HEK293 (cell line): ENCODE results near the gene CCDC88C.
A peak's percentile ranks its signal among the peaks of the same experiment; 100 is the strongest.

ENCODE experiments used
- CTCF ChIA-PET: fragments of 350-600 bp; formaldehyde crosslinking; extraction: SDS; loops from one replicate; lab custom pipeline; 2021; ENCODE audit warnings: antibody characterized with exemption; lab: Yijun Ruan, JAX
- POLR2A ChIA-PET: fragments of 300-600 bp; formaldehyde crosslinking; extraction: SDS; loops from one replicate; lab custom pipeline; 2020; ENCODE audit warnings: antibody characterized with exemption, inconsistent platforms; lab: Yijun Ruan, JAX
- H3K27ac ChIP-seq: fragments of 200-500 bp; sonication (Bioruptor generic); 2 replicates; pipeline ENCODE4 v1.5.1; 2014; ENCODE audit warnings: low read depth, low read length, control low read depth, inconsistent platforms; ENCODE audit errors: extremely low read depth
- H3K36me3 ChIP-seq, 2 experiments: fragments of 200-500 bp in 1 of 2; sonication (Bioruptor generic) in 1 of 2; 1 replicate in 1 of 2; 2 replicates in 1 of 2; pipeline ENCODE4 v1.5.1; 2014 to 2017; ENCODE audit warnings: inconsistent platforms in 2 of 2, low read length in 2 of 2; ENCODE audit not compliant: control insufficient read depth in 2 of 2, insufficient read depth in 1 of 2
- H3K4me1 ChIP-seq: fragments of 200-500 bp; sonication (Bioruptor generic); 2 replicates; pipeline ENCODE4 v1.5.1; 2014; ENCODE audit warnings: mild to moderate bottlenecking, low read length, inconsistent platforms; ENCODE audit not compliant: control insufficient read depth, insufficient read depth
- H3K4me3 ChIP-seq: 2 replicates; pipeline ENCODE4 v1.5.1; 2011; ENCODE audit warnings: low read depth, mild to moderate bottlenecking, control low read depth, low read length, moderate library complexity
- H3K9me3 ChIP-seq: fragments of 200-500 bp; sonication (Bioruptor generic); 2 replicates; pipeline ENCODE4 v1.5.1; 2014; ENCODE audit warnings: low read depth, low read length, inconsistent platforms; ENCODE audit not compliant: control insufficient read depth, insufficient read depth
- FEZF1 ChIP-seq: fragments of 450-650 bp; formaldehyde crosslinking; IDR thresholded peaks from 2 replicates; pipeline ENCODE4 v1.5.1; 2016; ENCODE audit warnings: missing biosample characterization, missing genetic modification characterization
- GLIS1 ChIP-seq: fragments of 450-650 bp; formaldehyde crosslinking; IDR thresholded peaks from 2 replicates; pipeline ENCODE4 v1.5.1; 2016; ENCODE audit warnings: missing biosample characterization, missing genetic modification characterization
- GLIS2 ChIP-seq: fragments of 450-650 bp; formaldehyde crosslinking; IDR thresholded peaks from 2 replicates; pipeline ENCODE4 v1.5.1; 2016; ENCODE audit warnings: missing biosample characterization, missing genetic modification characterization
- OSR2 ChIP-seq: fragments of 450-650 bp; formaldehyde crosslinking; IDR thresholded peaks from 2 replicates; pipeline ENCODE4 v1.5.1; 2016; ENCODE audit warnings: missing biosample characterization, missing genetic modification characterization
- PATZ1 ChIP-seq: fragments of 450-650 bp; formaldehyde crosslinking; IDR thresholded peaks from 2 replicates; pipeline ENCODE4 v1.5.1; 2016; ENCODE audit warnings: missing biosample characterization, missing genetic modification characterization
- RBAK ChIP-seq: fragments of 450-650 bp; formaldehyde crosslinking; IDR thresholded peaks from 2 replicates; pipeline ENCODE4 v1.5.1; 2016; ENCODE audit warnings: missing biosample characterization, missing genetic modification characterization
- SETDB1 ChIP-seq: IDR thresholded peaks from one replicate; pipeline ENCODE4 v1.6.1; 2017; ENCODE audit warnings: mild to moderate bottlenecking, low read length, moderate library complexity, mixed read lengths; ENCODE audit not compliant: insufficient read length
- ZBTB6 ChIP-seq: fragments of 450-650 bp; formaldehyde crosslinking; IDR thresholded peaks from 2 replicates; pipeline ENCODE4 v1.5.1; 2017; ENCODE audit warnings: missing biosample characterization, missing genetic modification characterization
- ZEB2 ChIP-seq: fragments of 450-650 bp; formaldehyde crosslinking; IDR thresholded peaks from 2 replicates; pipeline ENCODE4 v1.5.1; 2016; ENCODE audit warnings: missing biosample characterization, missing genetic modification characterization
- ZFHX2 ChIP-seq: fragments of 450-650 bp; formaldehyde crosslinking; conservative IDR thresholded peaks from 2 replicates; pipeline ENCODE4 v1.5.1; 2016; ENCODE audit warnings: missing biosample characterization, missing genetic modification characterization
- ZNF133 ChIP-seq: fragments of 450-650 bp; formaldehyde crosslinking; IDR thresholded peaks from 2 replicates; pipeline ENCODE4 v1.5.1; 2016; ENCODE audit warnings: missing biosample characterization, missing genetic modification characterization
- ZNF140 ChIP-seq: fragments of 450-650 bp; formaldehyde crosslinking; IDR thresholded peaks from 2 replicates; pipeline ENCODE4 v1.5.1; 2016; ENCODE audit warnings: missing biosample characterization, missing genetic modification characterization
- ZNF157 ChIP-seq: fragments of 450-650 bp; formaldehyde crosslinking; IDR thresholded peaks from 2 replicates; pipeline ENCODE4 v1.5.1; 2016; ENCODE audit warnings: missing biosample characterization, missing genetic modification characterization
- ZNF169 ChIP-seq: fragments of 450-650 bp; formaldehyde crosslinking; IDR thresholded peaks from 2 replicates; pipeline ENCODE4 v1.5.1; 2016; ENCODE audit warnings: missing biosample characterization, missing genetic modification characterization
- ZNF2 ChIP-seq: fragments of 450-650 bp; formaldehyde crosslinking; IDR thresholded peaks from 2 replicates; pipeline ENCODE4 v1.5.1; 2016; ENCODE audit warnings: missing biosample characterization, missing genetic modification characterization
- ZNF24 ChIP-seq: fragments of 450-650 bp; formaldehyde crosslinking; IDR thresholded peaks from 2 replicates; pipeline ENCODE4 v1.5.1; 2016; ENCODE audit warnings: missing biosample characterization, missing genetic modification characterization
- ZNF274 ChIP-seq, 2 experiments: fragments of 200-500 bp in 1 of 2; fragments of 450-650 bp in 1 of 2; sonication (Bioruptor generic) in 1 of 2; formaldehyde crosslinking in 1 of 2; IDR thresholded peaks; 2 replicates each; pipeline versions ENCODE4 v1.5.1 to v1.6.1; 2014 to 2016; ENCODE audit warnings: borderline replicate concordance in 1 of 2, inconsistent platforms in 1 of 2, low read length in 1 of 2, missing biosample characterization in 1 of 2, missing genetic modification characterization in 1 of 2
- ZNF302 ChIP-seq: fragments of 450-650 bp; formaldehyde crosslinking; IDR thresholded peaks from 2 replicates; pipeline ENCODE4 v1.5.1; 2016; ENCODE audit warnings: missing biosample characterization, missing genetic modification characterization, low read depth
- ZNF335 ChIP-seq: fragments of 450-650 bp; formaldehyde crosslinking; conservative IDR thresholded peaks from 2 replicates; pipeline ENCODE4 v1.5.1; 2016; ENCODE audit warnings: missing biosample characterization, missing genetic modification characterization
- ZNF544 ChIP-seq: fragments of 450-650 bp; formaldehyde crosslinking; IDR thresholded peaks from 2 replicates; pipeline ENCODE4 v1.5.0; 2017; ENCODE audit warnings: missing biosample characterization, missing genetic modification characterization
- ZNF549 ChIP-seq: fragments of 450-650 bp; IDR thresholded peaks from 2 replicates; pipeline ENCODE4 v1.5.1; 2018; ENCODE audit warnings: missing biosample characterization, missing genetic modification characterization, mild to moderate bottlenecking, inconsistent platforms, moderate library complexity
- ZNF571 ChIP-seq: fragments of 450-650 bp; formaldehyde crosslinking; IDR thresholded peaks from 2 replicates; pipeline ENCODE4 v1.5.0; 2017; ENCODE audit warnings: missing biosample characterization, missing genetic modification characterization
- ZNF626 ChIP-seq: fragments of 450-650 bp; sonication (Bioruptor Pico); formaldehyde crosslinking; IDR thresholded peaks from 2 replicates; pipeline ENCODE4 v1.5.1; 2018; ENCODE audit warnings: missing biosample characterization, missing genetic modification characterization, inconsistent platforms
- ZNF677 ChIP-seq: fragments of 450-650 bp; IDR thresholded peaks from 2 replicates; pipeline ENCODE4 v1.5.0; 2018; ENCODE audit warnings: missing biosample characterization, mild to moderate bottlenecking, missing genetic modification characterization, moderate library complexity
- ZNF785 ChIP-seq: fragments of 450-650 bp; formaldehyde crosslinking; IDR thresholded peaks from 2 replicates; pipeline ENCODE4 v1.5.1; 2016; ENCODE audit warnings: missing biosample characterization, missing genetic modification characterization
- ZSCAN30 ChIP-seq: fragments of 450-650 bp; IDR thresholded peaks from 2 replicates; pipeline ENCODE4 v1.5.1; 2018; ENCODE audit warnings: missing biosample characterization, mild to moderate bottlenecking, missing genetic modification characterization, moderate library complexity
- ZXDB ChIP-seq: fragments of 450-650 bp; formaldehyde crosslinking; IDR thresholded peaks from 2 replicates; pipeline ENCODE4 v1.5.1; 2016; ENCODE audit warnings: missing biosample characterization, missing genetic modification characterization
- TF ChIP-seq, protein P1 (sequence below): fragments of 450-650 bp; formaldehyde crosslinking; IDR thresholded peaks from 2 replicates; pipeline ENCODE4 v1.5.1; 2016; ENCODE audit warnings: missing biosample characterization, missing genetic modification characterization
- TF ChIP-seq, protein P2 (sequence below): IDR thresholded peaks from 2 replicates; pipeline ENCODE4 v1.6.1; 2011; ENCODE audit warnings: mild to moderate bottlenecking, low read depth, low read length, borderline replicate concordance

The CCDC88C gene

DNA sequence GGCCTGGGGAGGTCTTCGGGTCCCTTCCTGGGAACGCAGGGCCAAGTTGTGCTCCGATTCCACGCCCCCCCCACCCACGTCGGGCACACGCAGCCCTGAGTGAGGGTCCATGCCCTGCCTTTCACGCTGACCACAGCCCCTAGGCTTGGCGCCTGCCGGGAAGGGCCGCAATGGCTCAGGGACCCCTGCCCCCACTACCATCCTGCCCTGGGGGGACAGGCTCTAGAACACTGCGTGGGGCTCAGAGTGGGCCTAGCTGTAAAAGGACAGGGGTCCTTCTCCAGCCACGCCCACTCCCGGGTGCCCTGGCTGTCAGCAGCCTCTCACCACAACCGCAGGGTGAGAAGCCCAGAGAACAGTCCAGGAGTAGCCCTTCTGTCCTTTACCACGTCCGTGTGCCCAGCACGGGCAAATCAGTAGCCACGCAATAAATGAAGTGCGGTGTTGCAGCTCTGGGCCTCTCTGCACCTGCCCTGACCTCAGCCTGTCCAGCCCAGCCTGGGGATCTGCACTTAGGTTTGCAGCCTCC, 163.8 kb downstream of the CCDC88C start (continued):
- TF ChIP-seq, protein P1, sequence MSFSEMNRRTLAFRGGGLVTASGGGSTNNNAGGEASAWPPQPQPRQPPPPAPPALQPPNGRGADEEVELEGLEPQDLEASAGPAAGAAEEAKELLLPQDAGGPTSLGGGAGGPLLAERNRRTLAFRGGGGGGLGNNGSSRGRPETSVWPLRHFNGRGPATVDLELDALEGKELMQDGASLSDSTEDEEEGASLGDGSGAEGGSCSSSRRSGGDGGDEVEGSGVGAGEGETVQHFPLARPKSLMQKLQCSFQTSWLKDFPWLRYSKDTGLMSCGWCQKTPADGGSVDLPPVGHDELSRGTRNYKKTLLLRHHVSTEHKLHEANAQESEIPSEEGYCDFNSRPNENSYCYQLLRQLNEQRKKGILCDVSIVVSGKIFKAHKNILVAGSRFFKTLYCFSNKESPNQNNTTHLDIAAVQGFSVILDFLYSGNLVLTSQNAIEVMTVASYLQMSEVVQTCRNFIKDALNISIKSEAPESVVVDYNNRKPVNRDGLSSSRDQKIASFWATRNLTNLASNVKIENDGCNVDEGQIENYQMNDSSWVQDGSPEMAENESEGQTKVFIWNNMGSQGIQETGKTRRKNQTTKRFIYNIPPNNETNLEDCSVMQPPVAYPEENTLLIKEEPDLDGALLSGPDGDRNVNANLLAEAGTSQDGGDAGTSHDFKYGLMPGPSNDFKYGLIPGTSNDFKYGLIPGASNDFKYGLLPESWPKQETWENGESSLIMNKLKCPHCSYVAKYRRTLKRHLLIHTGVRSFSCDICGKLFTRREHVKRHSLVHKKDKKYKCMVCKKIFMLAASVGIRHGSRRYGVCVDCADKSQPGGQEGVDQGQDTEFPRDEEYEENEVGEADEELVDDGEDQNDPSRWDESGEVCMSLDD (tag by site-specific recombination), result 0 out of 2 replicates have a peak, but pooled peaks have one; percentile 37
- TF ChIP-seq ZNF157, result no peak
- peak; percentile 51 for TF ChIP-seq ZFHX2 (tag by site-specific recombination)

- Histone ChIP-seq H3K36me3 (no peaks in the 10 kb centered on the region), H3K4me3 (peak overlapping the region; percentile 44), H3K4me1 (0 out of 2 replicates have a peak, but pooled peaks cover 8% of the 10 kb centered on the region), H3K9me3 (no peaks in the 10 kb centered on the region), H3K27ac (peak overlapping the region; percentile 72; the same call in 1 of the 2 replicates)
- POLR2A ChIA-PET, result no interaction called here
- CTCF ChIA-PET, result interaction anchor here (0.6 to 1.4 kb wide), 3 partner anchors 8 to 76 kb away, joined by 3 to 4 read pairs (median 3); partner anchors contain the start of gene GPR68
- TF ChIP-seq ZEB2, result no peak; the same call in none of the 2 replicates
- TF ChIP-seq GLIS1 (tag by site-specific recombination), result peak; percentile 17; the same call in 1 of the 2 replicates
- no peak for TF ChIP-seq ZNF571 (tag by site-specific recombination)
- peak; percentile 85 for TF ChIP-seq PATZ1
- no peak for TF ChIP-seq ZXDB (tag by site-specific recombination)
- no peak for TF ChIP-seq ZNF133
- peak; percentile 27 for TF ChIP-seq ZNF335 (tag by site-specific recombination)
- TF ChIP-seq ZSCAN30, result peak; percentile 63; the same call in 1 of the 2 replicates
- TF ChIP-seq ZNF302 (tag by site-specific recombination), result no peak
- TF ChIP-seq ZNF274 (IDR thresholded peaks at IDR 0.05; ENCODE audit: low read length), result no peak
- TF ChIP-seq ZNF274 (tag by site-specific recombination; IDR thresholded peaks at IDR 0.05; ENCODE audit: borderline replicate concordance), result no peak
- TF ChIP-seq ZNF785 (tag by site-specific recombination), result no peak
- no peak for TF ChIP-seq ZNF549
- no peak for TF ChIP-seq RBAK (tag by site-specific recombination)
- no peak for TF ChIP-seq ZNF544 (tag by site-specific recombination)
- no peak for TF ChIP-seq ZNF169 (tag by site-specific recombination)
- no peak for TF ChIP-seq ZNF24 (tag by site-specific recombination)
- no peak for TF ChIP-seq ZNF677 (tag by site-specific recombination)
- TF ChIP-seq GLIS2, result peak; percentile 83
- no peak for TF ChIP-seq ZNF140 (tag by site-specific recombination)
- TF ChIP-seq ZNF626 (tag by site-specific recombination), result no peak
- TF ChIP-seq FEZF1 (tag by site-specific recombination), result no peak
- no peak for TF ChIP-seq ZBTB6
- TF ChIP-seq OSR2, result no peak
- TF ChIP-seq, protein P2, sequence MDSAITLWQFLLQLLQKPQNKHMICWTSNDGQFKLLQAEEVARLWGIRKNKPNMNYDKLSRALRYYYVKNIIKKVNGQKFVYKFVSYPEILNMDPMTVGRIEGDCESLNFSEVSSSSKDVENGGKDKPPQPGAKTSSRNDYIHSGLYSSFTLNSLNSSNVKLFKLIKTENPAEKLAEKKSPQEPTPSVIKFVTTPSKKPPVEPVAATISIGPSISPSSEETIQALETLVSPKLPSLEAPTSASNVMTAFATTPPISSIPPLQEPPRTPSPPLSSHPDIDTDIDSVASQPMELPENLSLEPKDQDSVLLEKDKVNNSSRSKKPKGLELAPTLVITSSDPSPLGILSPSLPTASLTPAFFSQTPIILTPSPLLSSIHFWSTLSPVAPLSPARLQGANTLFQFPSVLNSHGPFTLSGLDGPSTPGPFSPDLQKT, result no peak
- TF ChIP-seq SETDB1, result no peak
- peak; percentile 82 for TF ChIP-seq ZNF2 (tag by site-specific recombination)
- TF ChIP-seq ZFHX2 (tag by site-specific recombination), result peak; percentile 72
Observed at GRCh38 chr14:91252871-91253794, 164.5 kb downstream of the CCDC88C start.
